B cell (primary cell): Measurements from ENCODE around the gene IZUMO1. TPM values are rescaled to one million over a fixed set of nuclear protein-coding genes. Genes with fewer than 3 reads are reported as not detected.

Experiments
- ATAC-seq: fragments of 200-7000 bp; cut with Tn5 transposase; one replicate; pipeline ENCODE4 v1.10.0; 2021; ENCODE audit warnings: low read depth, mild to moderate bottlenecking, moderate number of reproducible peaks, moderate library complexity
- CTCF ChIA-PET: fragments of 350-600 bp; sonication (Branson Sonifier 250); formaldehyde crosslinking; loops from one replicate; lab custom pipeline; 2021; ENCODE audit warnings: antibody characterized with exemption, inconsistent platforms; lab: Charles Lee
- POLR2A ChIA-PET: fragments of 350-600 bp; sonication (Branson Sonifier 250); formaldehyde crosslinking; loops from one replicate; lab custom pipeline; 2021; ENCODE audit warnings: antibody characterized with exemption; lab: Charles Lee
- DNase-seq: peaks from one replicate; pipeline ENCODE4 v3.0.0; 2013
- H2AFZ ChIP-seq: 2 replicates; pipeline ENCODE4 v1.6.1; 2012; ENCODE audit warnings: mild to moderate bottlenecking, low read depth, low read length; ENCODE audit not compliant: insufficient read depth, poor library complexity, severe bottlenecking
- H3K27ac ChIP-seq, 2 donors: 1 replicate in 1 of 2; 2 replicates in 1 of 2; pipeline ENCODE4 v1.5.1; 2012 to 2013; ENCODE audit warnings: low read length in 2 of 2, mild to moderate bottlenecking in 2 of 2, moderate library complexity in 1 of 2
- H3K27me3 ChIP-seq, 4 experiments: fragments of 200-600 bp in 1 of 4; sonication (generic) in 1 of 4; replicated peaks in 1 of 4; 1 replicate in 2 of 4; 2 replicates in 2 of 4; pipeline versions ENCODE4 v1.6.1 to v1.7.0; 2013 to 2016; ENCODE audit warnings: low read length in 3 of 4, mild to moderate bottlenecking in 2 of 4, mixed read lengths in 1 of 4, moderate library complexity in 1 of 4; ENCODE audit not compliant: insufficient read depth in 4 of 4, control insufficient read depth in 3 of 4; ENCODE audit errors: control extremely low read depth in 1 of 4
- H3K36me3 ChIP-seq, 2 experiments: replicated peaks in 1 of 2; 1 replicate in 1 of 2; 2 replicates in 1 of 2; pipeline versions ENCODE4 v1.6.1 to v1.7.1; 2013; ENCODE audit warnings: low read length in 1 of 2; ENCODE audit not compliant: insufficient read depth in 2 of 2, control insufficient read depth in 1 of 2; ENCODE audit errors: control extremely low read depth in 1 of 2, extremely low read depth in 1 of 2
- H3K4me1 ChIP-seq, 2 donors: fragments of 200-600 bp in 1 of 2; sonication (generic) in 1 of 2; 1 replicate in 1 of 2; 2 replicates in 1 of 2; pipeline versions ENCODE4 v1.5.1 to v1.6.1; 2013 to 2017; ENCODE audit warnings: low read length in 2 of 2; ENCODE audit not compliant: control insufficient read depth in 2 of 2, insufficient read depth in 2 of 2
- H3K4me2 ChIP-seq: replicated peaks from 2 replicates; pipeline ENCODE3; 2012; ENCODE audit warnings: mild to moderate bottlenecking, low read depth, low read length; ENCODE audit not compliant: poor library complexity, severe bottlenecking
- H3K4me3 ChIP-seq, 5 experiments: fragments of 200-600 bp in 1 of 5; sonication (generic) in 1 of 5; 1 replicate in 3 of 5; 2 replicates in 2 of 5; pipeline versions ENCODE4 v1.5.1 to v1.7.0; 2011 to 2016; ENCODE audit warnings: low read length in 4 of 5, mild to moderate bottlenecking in 4 of 5, low read depth in 2 of 5, control low read depth in 1 of 5, moderate library complexity in 1 of 5; ENCODE audit not compliant: insufficient read depth in 1 of 5; ENCODE audit errors: control extremely low read depth in 1 of 5, extremely low read depth in 1 of 5
- H3K79me2 ChIP-seq: fragments of 200-600 bp; sonication (generic); one replicate; pipeline ENCODE4 v1.6.0; 2016; ENCODE audit warnings: low read length; ENCODE audit not compliant: control insufficient read depth, insufficient read depth
- H3K9ac ChIP-seq: fragments of 200-600 bp; sonication (generic); 2 replicates; pipeline ENCODE4 v1.6.1; 2017; ENCODE audit warnings: mild to moderate bottlenecking, low read length, moderate library complexity
- H3K9me3 ChIP-seq, 3 donors: one replicate each; pipeline versions ENCODE4 v1.6.1 to v1.7.1; 2013; ENCODE audit warnings: low read length in 2 of 3; ENCODE audit not compliant: control insufficient read depth in 2 of 3, insufficient read depth in 1 of 3; ENCODE audit errors: control extremely low read depth in 1 of 3
- H4K20me1 ChIP-seq: 2 replicates; pipeline ENCODE4 v1.6.0; 2012; ENCODE audit warnings: mild to moderate bottlenecking, low read length; ENCODE audit not compliant: insufficient read depth, control insufficient read depth, poor library complexity, severe bottlenecking
- H3K27ac Mint-ChIP-seq: one replicate; pipeline ENCODE4 v1.8.0; 2021; ENCODE audit warnings: mixed read lengths
- H3K27me3 Mint-ChIP-seq: one replicate; pipeline ENCODE4 v1.8.0; 2021; ENCODE audit warnings: mixed read lengths
- H3K4me1 Mint-ChIP-seq: one replicate; pipeline ENCODE4 v1.8.0; 2021; ENCODE audit warnings: mixed read lengths
- H3K4me3 Mint-ChIP-seq: one replicate; pipeline ENCODE4 v1.8.0; 2021; ENCODE audit warnings: mixed read lengths
- H3K9me3 Mint-ChIP-seq: one replicate; pipeline ENCODE4 v1.8.0; 2022; ENCODE audit warnings: mixed read lengths; ENCODE audit not compliant: insufficient read depth
- CTCF ChIP-seq: fragments of 200-600 bp; IDR thresholded peaks from one replicate; pipeline ENCODE4 v1.8.0; 2022; ENCODE audit warnings: antibody characterized with exemption, mild to moderate bottlenecking
- EZH2 ChIP-seq: IDR thresholded peaks from 2 replicates; pipeline ENCODE4 v1.6.1; 2012; ENCODE audit warnings: borderline replicate concordance, low read depth, mild to moderate bottlenecking, moderate library complexity, low read length; ENCODE audit not compliant: insufficient read depth, poor library complexity, severe bottlenecking
- WGBS: methylation state at CpG from one replicate; pipeline ENCODE4 v1.1.5; 2013; ENCODE audit warnings: missing lambda C conversion rate; ENCODE audit not compliant: insufficient coverage; 5-methylcytosine and 5-hydroxymethylcytosine counted together
- intact Hi-C: fragments of 100-400 bp; cut with micrococcal nuclease; formaldehyde crosslinking; loops from one replicate; pipeline ENCODE4 v1.10.0; 2022
- polyA plus RNA-seq: library from polyadenylated mRNA; depleted of rRNA; stranded (reverse); fragments of >200 nt; gene quantifications from 2 replicates; pipeline ENCODE4 v1.2.3, GENCODE V29; 2012
- total RNA-seq, 2 donors: library from RNA; stranded (reverse); fragments of 120-200 nt in 1 of 2; gene quantifications; 1 replicate in 1 of 2; 2 replicates in 1 of 2; pipeline versions ENCODE4 v1.2.3 to v1.2.4, GENCODE V29; 2013 to 2022

The IZUMO1 gene
- total and polyA plus RNA-seq, 2 donors (not counting 1 experiment from before 2014, with no cell fraction given): not detected

- H3K27me3 ChIP-seq: peaks cover 0 to 75% (median 23%) of the 10 kb centered on the region in 4 experiments
- intact Hi-C loops: no loop called here
- POLR2A ChIA-PET: no interaction called here
- H3K9ac ChIP-seq: peak overlapping the region; percentile 52
- H3K9me3 Mint-ChIP-seq: no peaks in the 10 kb centered on the region
- peaks cover 0 to 16% (median 0%) of the 10 kb centered on the region in 3 donors for H3K9me3 ChIP-seq
- H3K4me3 Mint-ChIP-seq: peak overlapping the region; percentile 78
- peak overlapping the region; percentile 89 for H3K4me2 ChIP-seq
- H3K4me1 ChIP-seq: peaks cover 19 to 20% of the 10 kb centered on the region in 2 donors
- no peak for TF ChIP-seq CTCF
- TF ChIP-seq EZH2: no peak
- peak overlapping the region in 3 of 5 experiments; percentile 36 to 52 (median 44) for H3K4me3 ChIP-seq
- H4K20me1 ChIP-seq: no peaks in the 10 kb centered on the region
- H3K27ac ChIP-seq: no peak overlapping the region
- ATAC-seq (no peak), DNase-seq (peak; percentile 42)
- peaks cover 37% of the 10 kb centered on the region for H3K27me3 Mint-ChIP-seq
- WGBS: 25% methylated on average over 17 of the region's 20 CpGs
- H2AFZ ChIP-seq: peak overlapping the region; percentile 58
- H3K27ac Mint-ChIP-seq: no peak overlapping the region
- H3K36me3 ChIP-seq: no peaks in the 10 kb centered on the region
- CTCF ChIA-PET: interaction anchor here (0.6 to 0.7 kb wide), 3 partner anchors 9 to 75 kb away, joined by 3 to 4 read pairs (median 3); no protein-coding TSS in a partner anchor
- no peaks in the 10 kb centered on the region for H3K79me2 ChIP-seq
- peaks cover 20% of the 10 kb centered on the region for H3K4me1 Mint-ChIP-seq
Measured at GRCh38 chr19:48751845-48752495, 5.3 kb upstream of the IZUMO1 start.
